ENCODE data around the gene MED25. TPM values are rescaled to one million over a fixed set of nuclear protein-coding genes. Genes with fewer than 3 reads are reported as not detected.

MED25 gene
- total RNA-seq, 3 donors from 2014 or later (not counting 1 experiment from before 2014, with no cell fraction given): 64.2 to 132 (median 69.5) TPM

GRCh38 chr19:49876422-49877019, 58.4 kb downstream of the MED25 start:
- Histone ChIP-seq H3K4me3 (ENCODE audit: low read length) (peak overlapping the region; percentile 57), H3K36me3 (ENCODE audit: control insufficient read depth, insufficient read depth, low read length) (peaks cover 21% of the 10 kb centered on the region), H3K27me3 (ENCODE audit: control insufficient read depth, insufficient read depth, low read length) (no peaks in the 10 kb centered on the region), H3K9me3 (ENCODE audit: control insufficient read depth, insufficient read depth, low read length) (no peaks in the 10 kb centered on the region), H3K4me1 (ENCODE audit: control insufficient read depth, insufficient read depth, low read length) (peaks cover 22% of the 10 kb centered on the region), H3K27ac (ENCODE audit: low read length) (peak overlapping the region; percentile 99)
- intact Hi-C loops (cut with micrococcal nuclease): loop anchor here (1.0 to 5.0 kb wide), 9 partner anchors 7 to 423 kb away; partner anchors contain the start of genes ALDH16A1, ATF5, FUZ and IL4I1
- Mint-ChIP-seq H3K4me1 (peaks cover 22 to 28% of the 10 kb centered on the region in 2 donors), H3K27me3 (ENCODE audit: low read depth in 2 of 2) (no peaks in the 10 kb centered on the region), H3K27ac (no peak overlapping the region), H3K36me3 (no peaks in the 10 kb centered on the region), H3K9me3 (no peaks in the 10 kb centered on the region), H3K4me3 (no peak overlapping the region)
- TF ChIP-seq CTCF (IDR thresholded peaks at IDR 0.05): no peak
- WGBS (ENCODE audit: insufficient coverage): under 1% methylated on average over 46 of the region's 46 CpGs
- DNase-seq (peak; percentile 97 to 99), ATAC-seq (peak; percentile 60 to 75 (median 63))

GRCh38 chr19:49877020-49877878, 59.2 kb downstream of the MED25 start, which contains the start of the genes AKT1S1 and TBC1D17:
Gene AKT1S1 (minus strand): TSS chr19:49877355. CDS start chr19:49873295, 4,060 bp downstream.
Gene TBC1D17 (plus strand): TSS chr19:49877702. CDS start chr19:49877724, 22 bp downstream.
- Mint-ChIP-seq H3K27ac (no peak within 1 kb of the TSS), H3K9me3 (no peaks in the 10 kb centered on the region), H3K27me3 (ENCODE audit: low read depth in 2 of 2) (no peaks in the 10 kb centered on the region), H3K4me1 (peaks cover 22 to 26% of the 10 kb centered on the region in 2 donors), H3K4me3 (no peak within 1 kb of the TSS), H3K36me3 (no peaks in the 10 kb centered on the region)
- no peak for TF ChIP-seq CTCF (IDR thresholded peaks at IDR 0.05)
- Histone ChIP-seq H3K27me3 (ENCODE audit: control insufficient read depth, insufficient read depth, low read length) (no peaks in the 10 kb centered on the region), H3K36me3 (ENCODE audit: control insufficient read depth, insufficient read depth, low read length) (peaks cover 28% of the 10 kb centered on the region), H3K4me1 (ENCODE audit: control insufficient read depth, insufficient read depth, low read length) (peaks cover 22% of the 10 kb centered on the region), H3K9me3 (ENCODE audit: control insufficient read depth, insufficient read depth, low read length) (no peaks in the 10 kb centered on the region), H3K4me3 (ENCODE audit: low read length) (peak within 1 kb of the TSS; percentile 57), H3K27ac (ENCODE audit: low read length) (peak within 1 kb of the TSS; percentile 99)
- whole genome bisulfite sequencing (ENCODE audit: insufficient coverage): under 1% methylated on average over 61 of the region's 61 CpGs
- DNase-seq: peak; percentile 93 to 100
- peak; percentile 64 to 87 (median 68) for ATAC-seq
- intact Hi-C loops (cut with micrococcal nuclease): loop anchor here (1.0 to 5.0 kb wide), 8 partner anchors 8 to 424 kb away; partner anchors contain the start of genes ALDH16A1, ATF5, FUZ and IL4I1

GRCh38 chr19:49877879-49878743, 60.0 kb downstream of the MED25 start:
- Mint-ChIP-seq H3K27ac (no peak overlapping the region), H3K9me3 (no peaks in the 10 kb centered on the region), H3K4me3 (no peak overlapping the region), H3K4me1 (peaks cover 22 to 26% of the 10 kb centered on the region in 2 donors), H3K36me3 (no peaks in the 10 kb centered on the region), H3K27me3 (ENCODE audit: low read depth in 2 of 2) (no peaks in the 10 kb centered on the region)
- Histone ChIP-seq H3K27ac (ENCODE audit: low read length) (peak overlapping the region; percentile 99), H3K4me3 (ENCODE audit: low read length) (peak overlapping the region; percentile 57), H3K4me1 (ENCODE audit: control insufficient read depth, insufficient read depth, low read length) (peaks cover 22% of the 10 kb centered on the region), H3K9me3 (ENCODE audit: control insufficient read depth, insufficient read depth, low read length) (no peaks in the 10 kb centered on the region), H3K27me3 (ENCODE audit: control insufficient read depth, insufficient read depth, low read length) (no peaks in the 10 kb centered on the region), H3K36me3 (ENCODE audit: control insufficient read depth, insufficient read depth, low read length) (peaks cover 37% of the 10 kb centered on the region)
- TF ChIP-seq CTCF (IDR thresholded peaks at IDR 0.05): no peak
- peak; percentile 96 to 98 for DNase-seq
- ATAC-seq: peak; percentile 61 to 79 (median 63)
- WGBS (ENCODE audit: insufficient coverage): 14% methylated on average over 39 of the region's 41 CpGs
- intact Hi-C loops (cut with micrococcal nuclease): loop anchor here (1.0 to 5.0 kb wide), 8 partner anchors 9 to 425 kb away; partner anchors contain the start of genes ALDH16A1, ATF5, FUZ and IL4I1

Measured in natural killer cell (primary cell).